ENCODE data around the gene LGR4.

The LGR4 gene

GRCh38 chr11:27423125-27423524, 49.5 kb downstream of the LGR4 start (continued):
- TF ChIP-seq, protein P1, sequence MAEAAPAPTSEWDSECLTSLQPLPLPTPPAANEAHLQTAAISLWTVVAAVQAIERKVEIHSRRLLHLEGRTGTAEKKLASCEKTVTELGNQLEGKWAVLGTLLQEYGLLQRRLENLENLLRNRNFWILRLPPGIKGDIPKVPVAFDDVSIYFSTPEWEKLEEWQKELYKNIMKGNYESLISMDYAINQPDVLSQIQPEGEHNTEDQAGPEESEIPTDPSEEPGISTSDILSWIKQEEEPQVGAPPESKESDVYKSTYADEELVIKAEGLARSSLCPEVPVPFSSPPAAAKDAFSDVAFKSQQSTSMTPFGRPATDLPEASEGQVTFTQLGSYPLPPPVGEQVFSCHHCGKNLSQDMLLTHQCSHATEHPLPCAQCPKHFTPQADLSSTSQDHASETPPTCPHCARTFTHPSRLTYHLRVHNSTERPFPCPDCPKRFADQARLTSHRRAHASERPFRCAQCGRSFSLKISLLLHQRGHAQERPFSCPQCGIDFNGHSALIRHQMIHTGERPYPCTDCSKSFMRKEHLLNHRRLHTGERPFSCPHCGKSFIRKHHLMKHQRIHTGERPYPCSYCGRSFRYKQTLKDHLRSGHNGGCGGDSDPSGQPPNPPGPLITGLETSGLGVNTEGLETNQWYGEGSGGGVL (tag by site-specific recombination; IDR thresholded peaks at IDR 0.05) = peak; percentile 66
- TF ChIP-seq ZNF2 (tag by site-specific recombination; IDR thresholded peaks at IDR 0.05) (0 out of 2 replicates have a peak, but pooled peaks have one; percentile 39), ZBTB8A (tag by site-specific recombination; IDR thresholded peaks at IDR 0.05) (no peak), ZSCAN30 (tag by site-specific recombination; IDR thresholded peaks at IDR 0.05) (no peak), PBX3 (CRISPR knock-in tag; IDR thresholded peaks at IDR 0.05) (no peak), ZNF324 (tag by site-specific recombination; IDR thresholded peaks at IDR 0.05) (peak; percentile 74; the same call in 1 of the 2 replicates)

DNA sequence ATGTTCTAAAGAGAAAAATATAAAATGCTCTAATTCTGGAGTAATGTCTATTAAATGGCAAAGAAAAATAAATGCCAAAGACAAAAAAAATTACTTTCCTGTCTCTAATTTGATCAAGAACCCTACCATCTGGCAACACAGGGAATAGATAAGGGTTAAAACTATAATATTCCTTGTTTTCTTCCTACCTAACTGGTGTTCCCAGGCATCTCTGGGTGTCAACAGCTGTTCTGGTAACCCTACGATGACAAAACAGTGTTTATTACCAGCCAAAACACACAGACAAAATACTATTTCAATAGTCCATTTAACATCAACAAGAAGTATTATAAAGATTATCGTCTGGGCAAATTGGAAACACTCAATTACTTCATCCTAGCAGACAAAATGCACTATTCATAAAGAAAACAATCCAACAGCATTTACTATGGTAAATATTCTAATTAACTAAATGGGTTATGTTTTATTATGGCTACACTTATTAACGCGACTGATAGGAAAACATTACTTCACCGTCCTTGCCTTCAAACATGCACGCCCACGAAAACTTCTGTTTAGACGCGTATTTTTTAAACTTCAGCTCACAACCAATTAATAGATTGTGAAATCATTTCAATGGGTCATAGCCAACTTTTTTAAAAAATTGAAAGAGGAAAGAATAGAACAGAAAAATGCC, 50.6 kb downstream of the LGR4 start:
- Histone ChIP-seq H3K36me3 (ENCODE audit: control insufficient read depth in 2 of 2, insufficient read depth in 1 of 2, low read length in 2 of 2) (no peaks in the 10 kb centered on the region), H3K4me1 (ENCODE audit: control insufficient read depth, insufficient read depth, low read length) (peaks cover 9% of the 10 kb centered on the region), H3K27ac (ENCODE audit: extremely low read depth, low read depth, low read length) (no peak overlapping the region), H3K9me3 (ENCODE audit: control insufficient read depth, insufficient read depth, low read depth, low read length) (no peaks in the 10 kb centered on the region), H3K4me3 (ENCODE audit: low read depth, low read length) (no peak overlapping the region)
- ChIA-PET POLR2A (interaction anchor here (0.9 kb wide), 1 partner anchor 51 kb away, joined by 3 read pairs; the partner anchor contains the start of gene LGR4), CTCF (interaction anchor here (1.3 kb wide), 1 partner anchor 238 kb away, joined by 5 read pairs; no protein-coding TSS in a partner anchor)
- TF ChIP-seq ZNF138 (tag by site-specific recombination; IDR thresholded peaks at IDR 0.05; ENCODE audit: borderline replicate concordance) (no peak), HOXA7 (CRISPR knock-in tag; IDR thresholded peaks at IDR 0.05; ENCODE audit: borderline replicate concordance) (no peak), ZNF560 (tag by site-specific recombination; IDR thresholded peaks at IDR 0.05; ENCODE audit: borderline replicate concordance) (no peak), ZSCAN23 (tag by site-specific recombination; IDR thresholded peaks at IDR 0.05) (0 out of 2 replicates have a peak, but pooled peaks have one; percentile 12), GFI1B (tag by site-specific recombination; IDR thresholded peaks at IDR 0.05) (no peak), ZNF501 (tag by site-specific recombination; IDR thresholded peaks at IDR 0.05) (no peak), ZNF19 (tag by site-specific recombination; IDR thresholded peaks at IDR 0.05; ENCODE audit: low read depth) (no peak), IKZF3 (tag by site-specific recombination; IDR thresholded peaks at IDR 0.05) (no peak), ZNF223 (tag by site-specific recombination; IDR thresholded peaks at IDR 0.05) (no peak), ZNF280C (tag by site-specific recombination; IDR thresholded peaks at IDR 0.05) (no peak), ZNF214 (tag by site-specific recombination; IDR thresholded peaks at IDR 0.05; ENCODE audit: borderline replicate concordance) (no peak), TRIM28 (IDR thresholded peaks at IDR 0.05; ENCODE audit: borderline replicate concordance, low read length) (no peak), ZFP41 (tag by site-specific recombination; IDR thresholded peaks at IDR 0.05; ENCODE audit: borderline replicate concordance) (no peak), ZNF423 (tag by site-specific recombination; IDR thresholded peaks at IDR 0.05) (no peak), MYNN (tag by site-specific recombination; IDR thresholded peaks at IDR 0.05; ENCODE audit: borderline replicate concordance) (no peak), GLI2 (tag by site-specific recombination; IDR thresholded peaks at IDR 0.05; ENCODE audit: borderline replicate concordance, low read depth) (0 out of 2 replicates have a peak, but pooled peaks have one; percentile 20), ZNF341 (tag by site-specific recombination; IDR thresholded peaks at IDR 0.05; ENCODE audit: low read depth) (no peak), ZNF621 (tag by site-specific recombination; IDR thresholded peaks at IDR 0.05) (no peak), OVOL3 (tag by site-specific recombination; IDR thresholded peaks at IDR 0.05) (no peak)
- TF ChIP-seq, protein P2, sequence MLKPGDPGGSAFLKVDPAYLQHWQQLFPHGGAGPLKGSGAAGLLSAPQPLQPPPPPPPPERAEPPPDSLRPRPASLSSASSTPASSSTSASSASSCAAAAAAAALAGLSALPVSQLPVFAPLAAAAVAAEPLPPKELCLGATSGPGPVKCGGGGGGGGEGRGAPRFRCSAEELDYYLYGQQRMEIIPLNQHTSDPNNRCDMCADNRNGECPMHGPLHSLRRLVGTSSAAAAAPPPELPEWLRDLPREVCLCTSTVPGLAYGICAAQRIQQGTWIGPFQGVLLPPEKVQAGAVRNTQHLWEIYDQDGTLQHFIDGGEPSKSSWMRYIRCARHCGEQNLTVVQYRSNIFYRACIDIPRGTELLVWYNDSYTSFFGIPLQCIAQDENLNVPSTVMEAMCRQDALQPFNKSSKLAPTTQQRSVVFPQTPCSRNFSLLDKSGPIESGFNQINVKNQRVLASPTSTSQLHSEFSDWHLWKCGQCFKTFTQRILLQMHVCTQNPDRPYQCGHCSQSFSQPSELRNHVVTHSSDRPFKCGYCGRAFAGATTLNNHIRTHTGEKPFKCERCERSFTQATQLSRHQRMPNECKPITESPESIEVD (tag by site-specific recombination; IDR thresholded peaks at IDR 0.05) = peak; percentile 90
- TF ChIP-seq, protein P3, sequence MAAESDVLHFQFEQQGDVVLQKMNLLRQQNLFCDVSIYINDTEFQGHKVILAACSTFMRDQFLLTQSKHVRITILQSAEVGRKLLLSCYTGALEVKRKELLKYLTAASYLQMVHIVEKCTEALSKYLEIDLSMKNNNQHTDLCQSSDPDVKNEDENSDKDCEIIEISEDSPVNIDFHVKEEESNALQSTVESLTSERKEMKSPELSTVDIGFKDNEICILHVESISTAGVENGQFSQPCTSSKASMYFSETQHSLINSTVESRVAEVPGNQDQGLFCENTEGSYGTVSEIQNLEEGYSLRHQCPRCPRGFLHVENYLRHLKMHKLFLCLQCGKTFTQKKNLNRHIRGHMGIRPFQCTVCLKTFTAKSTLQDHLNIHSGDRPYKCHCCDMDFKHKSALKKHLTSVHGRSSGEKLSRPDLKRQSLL (tag by site-specific recombination; IDR thresholded peaks at IDR 0.05) = no peak
- TF ChIP-seq, protein P4, sequence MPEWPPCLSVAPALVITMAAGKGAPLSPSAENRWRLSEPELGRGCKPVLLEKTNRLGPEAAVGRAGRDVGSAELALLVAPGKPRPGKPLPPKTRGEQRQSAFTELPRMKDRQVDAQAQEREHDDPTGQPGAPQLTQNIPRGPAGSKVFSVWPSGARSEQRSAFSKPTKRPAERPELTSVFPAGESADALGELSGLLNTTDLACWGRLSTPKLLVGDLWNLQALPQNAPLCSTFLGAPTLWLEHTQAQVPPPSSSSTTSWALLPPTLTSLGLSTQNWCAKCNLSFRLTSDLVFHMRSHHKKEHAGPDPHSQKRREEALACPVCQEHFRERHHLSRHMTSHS (tag by site-specific recombination; IDR thresholded peaks at IDR 0.05) = no peak
